Osteocyte (in vitro differentiated cells): ENCODE measurements around the gene EDN3. TPM values are rescaled to one million over a fixed set of nuclear protein-coding genes. Genes with fewer than 3 reads are reported as not detected.

Experiments used
- DNase-seq: peaks from one replicate; pipeline ENCODE4 v3.0.0; 2021; ENCODE audit warnings: mixed read lengths; ENCODE audit not compliant: unreplicated experiment; ENCODE audit errors: extremely low spot score
- H3K27ac Mint-ChIP-seq: one replicate; pipeline ENCODE4 v1.8.0; 2021; ENCODE audit warnings: mild to moderate bottlenecking, mixed read lengths; ENCODE audit not compliant: unreplicated experiment
- H3K27me3 Mint-ChIP-seq: one replicate; pipeline ENCODE4 v1.8.0; 2021; ENCODE audit warnings: mixed read lengths; ENCODE audit not compliant: unreplicated experiment
- H3K36me3 Mint-ChIP-seq: one replicate; pipeline ENCODE4 v1.8.0; 2021; ENCODE audit warnings: mixed read lengths; ENCODE audit not compliant: unreplicated experiment
- H3K4me1 Mint-ChIP-seq: one replicate; pipeline ENCODE4 v1.8.0; 2021; ENCODE audit warnings: mixed read lengths; ENCODE audit not compliant: unreplicated experiment
- H3K4me3 Mint-ChIP-seq: one replicate; pipeline ENCODE4 v1.8.0; 2021; ENCODE audit warnings: mild to moderate bottlenecking, moderate library complexity, mixed read lengths; ENCODE audit not compliant: unreplicated experiment
- H3K9me3 Mint-ChIP-seq: one replicate; pipeline ENCODE4 v1.8.0; 2021; ENCODE audit warnings: mixed read lengths; ENCODE audit not compliant: unreplicated experiment
- CTCF ChIP-seq: fragments of 200-600 bp; sonication (generic); IDR thresholded peaks from 2 replicates; pipeline ENCODE4 v1.5.0; 2021; ENCODE audit warnings: antibody characterized with exemption, mild to moderate bottlenecking, moderate library complexity
- total RNA-seq: library from RNA; stranded (reverse); gene quantifications from 2 replicates; pipeline ENCODE4 v1.2.1, GENCODE V29; 2021

The EDN3 gene
- total RNA-seq, 1 donor from 2014 or later, result not detected

DNA sequence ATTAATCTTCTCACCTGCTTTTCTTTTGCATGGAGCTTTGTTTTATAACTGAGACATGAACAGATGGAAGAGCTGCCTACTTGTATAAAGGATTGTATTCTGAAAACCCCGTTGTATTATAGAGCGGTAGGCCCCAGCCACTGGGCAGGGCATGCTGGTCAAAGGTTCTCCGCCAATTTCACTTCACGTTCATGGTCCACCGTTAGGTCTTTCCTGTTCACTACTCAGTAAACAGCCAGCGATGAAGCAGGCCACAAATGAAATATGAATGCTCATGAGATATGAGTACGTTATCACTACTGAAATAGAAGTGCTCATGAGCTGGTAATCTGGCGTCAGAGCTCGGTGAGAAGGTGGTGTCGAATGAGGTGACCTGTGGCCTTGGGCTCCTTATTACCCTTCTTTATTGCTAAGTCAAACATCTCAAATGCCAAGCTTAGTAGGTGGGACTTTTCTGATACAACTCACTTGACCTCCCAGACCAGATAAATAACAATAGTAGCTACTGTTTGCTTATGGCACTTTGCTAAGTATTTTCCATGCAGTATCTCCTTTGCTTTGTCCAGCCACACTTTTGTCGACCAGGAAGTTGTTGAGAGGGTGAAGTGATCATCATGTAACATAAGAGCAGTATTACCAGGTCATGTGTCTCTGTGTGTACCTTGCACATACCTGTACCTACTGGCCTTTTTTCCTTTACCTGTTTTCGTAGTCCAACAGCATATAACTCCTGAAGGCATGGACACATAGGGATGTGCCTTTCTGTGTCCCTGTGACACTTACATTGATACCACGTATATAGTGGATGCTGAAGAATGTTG, 16.7 kb downstream of the EDN3 start:
- no peak for TF ChIP-seq CTCF
- no peaks in the 10 kb centered on the region for H3K4me1 Mint-ChIP-seq
- no peaks in the 10 kb centered on the region for H3K9me3 Mint-ChIP-seq
- H3K27ac Mint-ChIP-seq, result no peak overlapping the region
- H3K4me3 Mint-ChIP-seq, result no peak overlapping the region
- no peaks in the 10 kb centered on the region for H3K36me3 Mint-ChIP-seq
- DNase-seq, result no peak
- H3K27me3 Mint-ChIP-seq, result no peaks in the 10 kb centered on the region

DNA sequence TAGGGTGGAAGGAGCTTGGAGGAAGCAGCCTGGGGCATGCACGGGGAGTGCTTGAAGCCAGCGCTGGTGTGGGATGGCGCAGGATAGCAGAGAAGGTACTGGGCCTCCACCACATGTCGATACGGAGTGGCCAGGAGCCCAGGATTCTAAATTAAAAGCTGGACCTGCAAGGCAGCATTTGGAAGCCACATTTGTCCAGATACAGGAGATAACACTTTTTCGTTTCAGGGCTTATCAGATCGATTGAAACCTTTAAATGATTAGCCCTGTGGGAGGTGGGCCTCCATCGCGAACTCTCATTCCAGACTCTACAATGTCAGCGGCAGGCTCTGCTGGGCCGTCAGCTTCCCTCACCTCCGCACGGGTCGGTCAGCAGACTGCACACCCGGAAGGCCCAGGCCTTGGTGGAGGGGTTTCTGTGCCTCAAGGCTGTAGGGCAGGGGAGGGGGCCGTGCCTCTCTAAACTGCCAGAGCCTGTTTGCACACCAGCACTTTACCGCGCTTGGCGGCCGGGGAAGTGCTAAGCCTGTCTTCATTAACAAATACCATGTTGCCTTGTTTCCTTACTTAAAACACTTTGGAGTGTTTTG, 17.9 kb downstream of the EDN3 start:
- Mint-ChIP-seq H3K4me3 (no peak overlapping the region), H3K9me3 (no peaks in the 10 kb centered on the region), H3K27ac (no peak overlapping the region)

DNA sequence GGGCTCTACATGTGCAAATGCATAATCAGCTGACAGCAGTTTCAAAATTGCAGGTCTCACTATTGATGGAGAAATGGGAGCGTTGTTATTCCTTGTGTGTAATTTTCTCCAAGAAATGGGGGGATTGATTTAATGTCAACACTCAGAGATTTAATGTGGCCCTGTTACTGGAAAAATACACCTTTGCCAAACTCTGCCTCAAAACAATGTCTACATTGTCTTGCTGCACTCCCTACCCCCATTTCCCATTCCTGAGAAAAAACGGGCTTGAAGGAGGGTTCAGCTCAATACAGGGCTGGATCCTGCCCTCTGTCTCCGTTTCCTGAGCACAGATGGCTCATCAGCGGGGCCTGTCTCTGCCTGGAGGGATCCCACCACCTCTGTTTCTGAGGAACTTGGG, 18.4 kb downstream of the EDN3 start:
- Mint-ChIP-seq H3K27ac (no peak overlapping the region), H3K9me3 (no peaks in the 10 kb centered on the region), H3K4me1 (no peaks in the 10 kb centered on the region), H3K4me3 (no peak overlapping the region), H3K27me3 (peaks cover 8% of the 10 kb centered on the region), H3K36me3 (no peaks in the 10 kb centered on the region)
- TF ChIP-seq CTCF, result no peak
- DNase-seq, result no peak

More for the DNA sequence above, 17.9 kb downstream of the EDN3 start:
- no peak for DNase-seq
- TF ChIP-seq CTCF, result no peak
- Mint-ChIP-seq H3K36me3 (no peaks in the 10 kb centered on the region), H3K4me1 (no peaks in the 10 kb centered on the region), H3K27me3 (peaks cover 4% of the 10 kb centered on the region)

- TF ChIP-seq CTCF, result no peak
- H3K4me1 Mint-ChIP-seq, result no peaks in the 10 kb centered on the region
- no peak overlapping the region for H3K4me3 Mint-ChIP-seq
- peaks cover 22% of the 10 kb centered on the region for H3K27me3 Mint-ChIP-seq
- H3K36me3 Mint-ChIP-seq, result no peaks in the 10 kb centered on the region
- no peaks in the 10 kb centered on the region for H3K9me3 Mint-ChIP-seq
- no peak overlapping the region for H3K27ac Mint-ChIP-seq
- DNase-seq, result no peak
Measured at GRCh38 chr20:59320426-59320825, 20.0 kb downstream of the EDN3 start.

GRCh38 chr20:59320854-59321647, 20.6 kb downstream of the EDN3 start:
- no peak for DNase-seq
- no peaks in the 10 kb centered on the region for H3K4me1 Mint-ChIP-seq
- no peak overlapping the region for H3K4me3 Mint-ChIP-seq
- no peaks in the 10 kb centered on the region for H3K9me3 Mint-ChIP-seq
- H3K36me3 Mint-ChIP-seq, result no peaks in the 10 kb centered on the region
- peaks cover 29% of the 10 kb centered on the region for H3K27me3 Mint-ChIP-seq
- H3K27ac Mint-ChIP-seq, result no peak overlapping the region
- no peak for TF ChIP-seq CTCF
